GM12801 (cell line): Measurements from ENCODE around the gene PTGFRN.

ENCODE experiments used
- CTCF ChIP-seq: IDR thresholded peaks from one replicate; pipeline ENCODE4 v1.5.1; 2011; ENCODE audit warnings: control low read depth; ENCODE audit not compliant: insufficient read length; ENCODE audit errors: extremely low read depth

PTGFRN gene

GRCh38 chr1:116882866-116883265 lies 26.9 kb upstream of the PTGFRN start:
- TF ChIP-seq CTCF: no peak

- TF ChIP-seq CTCF: no peak
Observed at GRCh38 chr1:116886291-116886878, 23.3 kb upstream of the PTGFRN start.

GRCh38 chr1:116887212-116887611 lies 22.5 kb upstream of the PTGFRN start:
- TF ChIP-seq CTCF: no peak

- TF ChIP-seq CTCF: no peak
Observed at GRCh38 chr1:116889380-116889779, 20.3 kb upstream of the PTGFRN start.

- no peak for TF ChIP-seq CTCF
Observed at GRCh38 chr1:116891396-116892079, 18.2 kb upstream of the PTGFRN start.

GRCh38 chr1:116895073-116895472 lies 14.6 kb upstream of the PTGFRN start:
- TF ChIP-seq CTCF: no peak

- TF ChIP-seq CTCF: no peak
Observed at GRCh38 chr1:116899529-116899928, 10.2 kb upstream of the PTGFRN start.
